Osteocyte (in vitro differentiated cells): ENCODE data around the gene PDS5A. TPM values are rescaled to one million over a fixed set of nuclear protein-coding genes. Genes with fewer than 3 reads are reported as not detected.

Experiments
- DNase-seq: peaks from one replicate; pipeline ENCODE4 v3.0.0; 2021; ENCODE audit warnings: mixed read lengths; ENCODE audit not compliant: unreplicated experiment; ENCODE audit errors: extremely low spot score
- H3K27ac Mint-ChIP-seq: one replicate; pipeline ENCODE4 v1.8.0; 2021; ENCODE audit warnings: mild to moderate bottlenecking, mixed read lengths; ENCODE audit not compliant: unreplicated experiment
- H3K27me3 Mint-ChIP-seq: one replicate; pipeline ENCODE4 v1.8.0; 2021; ENCODE audit warnings: mixed read lengths; ENCODE audit not compliant: unreplicated experiment
- H3K36me3 Mint-ChIP-seq: one replicate; pipeline ENCODE4 v1.8.0; 2021; ENCODE audit warnings: mixed read lengths; ENCODE audit not compliant: unreplicated experiment
- H3K4me1 Mint-ChIP-seq: one replicate; pipeline ENCODE4 v1.8.0; 2021; ENCODE audit warnings: mixed read lengths; ENCODE audit not compliant: unreplicated experiment
- H3K4me3 Mint-ChIP-seq: one replicate; pipeline ENCODE4 v1.8.0; 2021; ENCODE audit warnings: mild to moderate bottlenecking, moderate library complexity, mixed read lengths; ENCODE audit not compliant: unreplicated experiment
- H3K9me3 Mint-ChIP-seq: one replicate; pipeline ENCODE4 v1.8.0; 2021; ENCODE audit warnings: mixed read lengths; ENCODE audit not compliant: unreplicated experiment
- total RNA-seq: library from RNA; stranded (reverse); gene quantifications from 2 replicates; pipeline ENCODE4 v1.2.1, GENCODE V29; 2021
- TF ChIP-seq, protein P1 (sequence below): fragments of 200-600 bp; sonication (generic); IDR thresholded peaks from 2 replicates; pipeline ENCODE4 v1.5.0; 2021; ENCODE audit warnings: antibody characterized with exemption, mild to moderate bottlenecking, moderate library complexity

PDS5A gene
- total RNA-seq, 1 donor from 2014 or later, result 72.8 TPM

DNA sequence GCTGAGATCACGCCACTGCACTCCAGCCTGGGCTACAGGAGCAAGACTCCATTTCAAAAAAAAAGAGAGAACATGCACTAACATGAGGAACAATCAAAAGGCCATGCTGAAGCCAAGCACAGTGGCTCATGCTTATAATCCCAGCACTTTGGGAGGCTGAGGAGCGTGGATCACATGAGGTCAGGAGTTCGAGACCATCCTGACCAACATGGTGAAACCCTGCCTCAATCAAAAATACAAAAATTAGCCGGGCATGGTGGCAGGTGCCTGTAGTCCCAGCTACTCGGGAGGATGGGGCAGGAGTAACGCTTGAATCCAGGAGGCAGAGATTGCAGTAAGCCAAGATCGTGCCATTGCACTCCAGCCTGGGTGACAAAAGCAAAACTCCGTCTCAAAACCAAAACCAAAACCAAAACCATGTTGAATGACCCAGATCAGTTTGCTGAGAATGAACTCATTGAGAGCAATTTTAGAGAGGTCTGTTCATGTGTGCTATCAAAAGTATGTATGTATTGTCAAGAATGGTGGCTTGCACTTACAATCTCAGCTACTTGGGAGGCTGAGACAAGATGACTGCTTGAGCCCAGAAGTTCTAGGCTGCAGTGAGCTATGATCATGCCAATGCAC is 44.8 kb downstream of the PDS5A start:
- no peaks in the 10 kb centered on the region for H3K27me3 Mint-ChIP-seq
- peak; percentile 53 for DNase-seq
- no peaks in the 10 kb centered on the region for H3K9me3 Mint-ChIP-seq
- TF ChIP-seq, protein P1, sequence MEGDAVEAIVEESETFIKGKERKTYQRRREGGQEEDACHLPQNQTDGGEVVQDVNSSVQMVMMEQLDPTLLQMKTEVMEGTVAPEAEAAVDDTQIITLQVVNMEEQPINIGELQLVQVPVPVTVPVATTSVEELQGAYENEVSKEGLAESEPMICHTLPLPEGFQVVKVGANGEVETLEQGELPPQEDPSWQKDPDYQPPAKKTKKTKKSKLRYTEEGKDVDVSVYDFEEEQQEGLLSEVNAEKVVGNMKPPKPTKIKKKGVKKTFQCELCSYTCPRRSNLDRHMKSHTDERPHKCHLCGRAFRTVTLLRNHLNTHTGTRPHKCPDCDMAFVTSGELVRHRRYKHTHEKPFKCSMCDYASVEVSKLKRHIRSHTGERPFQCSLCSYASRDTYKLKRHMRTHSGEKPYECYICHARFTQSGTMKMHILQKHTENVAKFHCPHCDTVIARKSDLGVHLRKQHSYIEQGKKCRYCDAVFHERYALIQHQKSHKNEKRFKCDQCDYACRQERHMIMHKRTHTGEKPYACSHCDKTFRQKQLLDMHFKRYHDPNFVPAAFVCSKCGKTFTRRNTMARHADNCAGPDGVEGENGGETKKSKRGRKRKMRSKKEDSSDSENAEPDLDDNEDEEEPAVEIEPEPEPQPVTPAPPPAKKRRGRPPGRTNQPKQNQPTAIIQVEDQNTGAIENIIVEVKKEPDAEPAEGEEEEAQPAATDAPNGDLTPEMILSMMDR, result no peak
- H3K27ac Mint-ChIP-seq, result peak overlapping the region; percentile 80
- peaks cover 52% of the 10 kb centered on the region for H3K4me1 Mint-ChIP-seq
- peaks cover 3% of the 10 kb centered on the region for H3K36me3 Mint-ChIP-seq
- peak overlapping the region; percentile 39 for H3K4me3 Mint-ChIP-seq

DNA sequence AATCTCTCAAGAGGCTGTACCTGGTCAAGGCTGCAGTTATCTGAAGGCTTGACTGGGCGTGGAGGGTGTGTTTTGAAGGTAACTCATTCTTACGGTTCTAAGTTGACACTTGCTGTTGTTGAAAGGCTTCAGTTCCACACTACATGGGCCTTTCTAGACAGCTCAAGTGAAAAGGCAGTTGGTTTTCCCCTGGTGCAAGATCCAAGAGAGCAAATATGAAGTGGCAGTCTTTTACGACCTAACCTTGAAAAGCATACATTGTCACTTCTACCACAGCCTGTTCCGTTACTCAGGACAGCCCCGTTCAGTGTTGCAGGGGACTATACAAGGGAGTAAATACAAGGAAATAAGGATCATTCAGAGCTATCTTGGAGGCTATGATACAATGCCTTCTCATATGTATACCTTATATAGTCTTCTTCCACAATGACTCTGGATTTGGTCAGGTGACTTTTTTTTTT is 46.2 kb downstream of the PDS5A start:
- DNase-seq, result no peak
- TF ChIP-seq, protein P1, result no peak
- peaks cover 40% of the 10 kb centered on the region for H3K4me1 Mint-ChIP-seq
- no peak overlapping the region for H3K4me3 Mint-ChIP-seq
- no peaks in the 10 kb centered on the region for H3K27me3 Mint-ChIP-seq
- peaks cover 11% of the 10 kb centered on the region for H3K36me3 Mint-ChIP-seq
- H3K27ac Mint-ChIP-seq, result peak overlapping the region; percentile 10
- no peaks in the 10 kb centered on the region for H3K9me3 Mint-ChIP-seq

DNA sequence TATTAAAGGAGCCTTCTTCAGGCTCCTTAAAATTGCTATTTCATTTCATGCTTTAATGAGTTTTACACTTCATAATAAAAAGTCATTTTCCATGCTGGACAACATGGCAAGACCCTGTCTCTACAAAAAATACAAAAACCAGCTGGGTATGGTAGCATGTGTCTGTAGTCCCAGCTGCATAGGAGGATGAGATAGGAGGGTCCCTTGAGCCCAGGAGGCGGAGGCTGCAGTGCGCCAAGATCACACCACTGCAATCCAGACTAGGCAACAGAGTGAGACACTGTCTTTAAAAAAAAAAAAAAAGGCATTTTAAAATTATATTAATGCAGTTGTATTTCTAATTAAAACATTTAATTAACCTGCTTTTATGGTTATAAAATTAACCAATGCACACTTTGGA is 49.2 kb downstream of the PDS5A start:
- Mint-ChIP-seq H3K27ac (no peak overlapping the region), H3K9me3 (no peaks in the 10 kb centered on the region), H3K4me3 (no peak overlapping the region), H3K4me1 (peaks cover 22% of the 10 kb centered on the region), H3K27me3 (no peaks in the 10 kb centered on the region), H3K36me3 (peaks cover 25% of the 10 kb centered on the region)
- TF ChIP-seq, protein P1, result no peak
- no peak for DNase-seq

DNA sequence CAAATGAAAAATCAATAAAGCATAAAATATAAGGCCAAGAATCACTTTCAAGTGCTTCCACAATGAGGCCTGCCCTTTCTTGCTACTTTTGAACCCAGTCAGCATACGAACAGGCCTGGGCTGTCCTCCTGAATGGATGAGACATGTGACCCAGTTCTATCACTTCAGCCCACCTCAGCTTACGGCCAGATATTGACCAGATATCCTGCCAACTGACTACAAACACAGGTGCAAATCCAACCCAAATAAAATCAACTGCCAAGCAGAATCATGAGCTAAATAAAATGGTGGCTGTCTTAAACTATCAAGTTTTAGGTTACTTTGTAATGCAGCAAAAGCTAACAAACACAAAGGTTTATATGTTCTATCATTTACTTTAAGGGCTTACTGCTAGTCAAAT is 53.7 kb downstream of the PDS5A start:
- Mint-ChIP-seq H3K4me3 (no peak overlapping the region), H3K9me3 (no peaks in the 10 kb centered on the region), H3K36me3 (peaks cover 26% of the 10 kb centered on the region), H3K27me3 (no peaks in the 10 kb centered on the region), H3K4me1 (peaks cover 7% of the 10 kb centered on the region), H3K27ac (peak overlapping the region; percentile 27)
- DNase-seq, result no peak
- TF ChIP-seq, protein P1, result no peak

DNA sequence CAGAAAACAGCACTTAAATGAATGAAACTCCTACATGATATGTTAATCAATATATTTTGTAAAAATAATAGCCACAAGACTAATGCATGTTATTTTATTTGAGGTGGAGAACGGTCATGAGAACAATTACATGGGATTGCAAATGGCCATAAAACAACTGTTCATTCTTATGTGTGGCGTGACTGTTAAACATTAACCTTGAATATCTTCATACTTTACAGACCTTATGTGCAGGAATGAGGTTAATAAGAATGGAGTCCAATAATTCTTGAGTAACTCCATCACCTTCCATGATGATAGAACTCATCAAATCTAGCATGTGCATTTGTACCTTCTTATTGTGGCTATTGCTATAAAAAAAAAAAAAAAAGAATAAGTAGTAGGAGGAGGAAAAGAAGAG is 55.3 kb downstream of the PDS5A start:
- Mint-ChIP-seq H3K27me3 (no peaks in the 10 kb centered on the region), H3K27ac (no peak overlapping the region), H3K36me3 (peaks cover 25% of the 10 kb centered on the region), H3K9me3 (no peaks in the 10 kb centered on the region), H3K4me1 (peaks cover 7% of the 10 kb centered on the region), H3K4me3 (no peak overlapping the region)
- DNase-seq, result no peak
- TF ChIP-seq, protein P1, result no peak
